BJ (cell line): ENCODE data around the gene SELPLG. TPM values are rescaled to one million over a fixed set of nuclear protein-coding genes. Genes with fewer than 3 reads are reported as not detected.

Source experiments
- CTCF ChIA-PET: fragments of 350-600 bp; formaldehyde crosslinking; extraction: SDS; loops from one replicate; lab custom pipeline; 2021; ENCODE audit warnings: antibody characterized with exemption, inconsistent platforms; lab: Yijun Ruan, JAX
- POLR2A ChIA-PET: fragments of 300-600 bp; sonication (Branson Sonifier 250); formaldehyde crosslinking; extraction: SDS; loops from one replicate; lab custom pipeline; 2021; ENCODE audit warnings: antibody characterized with exemption; lab: Charles Lee
- DNase-seq: peaks from one replicate; pipeline ENCODE4 v3.0.0-alpha.2; 2011; ENCODE audit warnings: low read depth
- H3K27me3 ChIP-seq: 2 replicates; pipeline ENCODE4 v1.6.0; 2011; ENCODE audit warnings: low read length; ENCODE audit not compliant: control insufficient read depth, insufficient read depth
- H3K36me3 ChIP-seq: 2 replicates; pipeline ENCODE4 v1.5.1; 2011; ENCODE audit warnings: low read length; ENCODE audit not compliant: control insufficient read depth, insufficient read depth
- H3K4me3 ChIP-seq: 2 replicates; pipeline ENCODE4 v1.5.1; 2011; ENCODE audit warnings: low read depth, mild to moderate bottlenecking, control low read depth, low read length
- CTCF ChIP-seq: IDR thresholded peaks from 2 replicates; pipeline ENCODE4 v1.5.1; 2011; ENCODE audit warnings: low read depth, mild to moderate bottlenecking, control low read depth, inconsistent platforms, low read length, moderate library complexity; ENCODE audit not compliant: insufficient read depth
- polyA minus RNA-seq: library from RNA; depleted of rRNA, polyadenylated mRNA; stranded (reverse); fragments of >200 nt; gene quantifications from 2 replicates; pipeline ENCODE4 v1.2.3, GENCODE V29; 2011; rRNA and poly(A)+ RNA removed
- polyA plus RNA-seq: library from polyadenylated mRNA; depleted of rRNA; stranded (reverse); fragments of >200 nt; gene quantifications from 2 replicates; pipeline ENCODE4 v1.2.3, GENCODE V29; 2011; rRNA removed

Gene SELPLG
- polyA plus RNA-seq: 5.2 and 8.1 TPM in 2 replicates
- polyA minus RNA-seq: 3.7 and 4.9 TPM in 2 replicates

GRCh38 chr12:108633534-108634248 lies at the start of gene SELPLG:
Gene SELPLG (minus strand): TSS chr12:108633894. CDS start chr12:108624307, 9,587 bp downstream.
- H3K27me3 ChIP-seq: no peaks in the 10 kb centered on the region
- DNase-seq: no peak
- POLR2A ChIA-PET: no interaction called here
- H3K4me3 ChIP-seq: no peak within 1 kb of the TSS
- no peak for TF ChIP-seq CTCF
- CTCF ChIA-PET: interaction anchor here (0.7 kb wide), 1 partner anchor 102 kb away, joined by 4 read pairs; no protein-coding TSS in a partner anchor
- H3K36me3 ChIP-seq: no peaks in the 10 kb centered on the region

- Histone ChIP-seq H3K36me3 (peaks cover 2% of the 10 kb centered on the region; the same call in 1 of the 2 replicates), H3K4me3 (no peak overlapping the region), H3K27me3 (no peaks in the 10 kb centered on the region)
- TF ChIP-seq CTCF: no peak
- POLR2A ChIA-PET: no interaction called here
- CTCF ChIA-PET: interaction anchor here (1.5 kb wide), 1 partner anchor 13 kb away, joined by 4 read pairs; no protein-coding TSS in a partner anchor
- DNase-seq: no peak
Measured at GRCh38 chr12:108681317-108681716, 47.6 kb upstream of the SELPLG start.

- no peak for TF ChIP-seq CTCF
- Histone ChIP-seq H3K27me3 (no peaks in the 10 kb centered on the region), H3K4me3 (no peak overlapping the region), H3K36me3 (peaks cover 5% of the 10 kb centered on the region; the same call in 1 of the 2 replicates)
- DNase-seq: no peak
- POLR2A ChIA-PET: interaction anchor here (0.6 kb wide), 2 partner anchors 32 to 153 kb away, joined by 3 to 8 read pairs; no protein-coding TSS in a partner anchor
- CTCF ChIA-PET: interaction anchor here (1.0 to 1.7 kb wide), 5 partner anchors 10 to 124 kb away, joined by 3 to 6 read pairs (median 4); no protein-coding TSS in a partner anchor
Measured at GRCh38 chr12:108679106-108679681, 45.5 kb upstream of the SELPLG start.

GRCh38 chr12:108678104-108678730 lies 44.5 kb upstream of the SELPLG start:
- ChIA-PET CTCF (no interaction called here), POLR2A (no interaction called here)
- no peaks in the 10 kb centered on the region for H3K27me3 ChIP-seq
- no peak for DNase-seq
- H3K36me3 ChIP-seq: peaks cover 5% of the 10 kb centered on the region; the same call in 1 of the 2 replicates
- TF ChIP-seq CTCF: no peak
- no peak overlapping the region for H3K4me3 ChIP-seq

GRCh38 chr12:108677381-108677780 lies 43.7 kb upstream of the SELPLG start:
- DNase-seq: no peak
- Histone ChIP-seq H3K36me3 (peaks cover 5% of the 10 kb centered on the region; the same call in 1 of the 2 replicates), H3K4me3 (no peak overlapping the region), H3K27me3 (no peaks in the 10 kb centered on the region)
- ChIA-PET POLR2A (no interaction called here), CTCF (no interaction called here)
- TF ChIP-seq CTCF: no peak
